AG20443 (cell line): Measurements from ENCODE around the gene CPNE7.
"Not testable (repeated sequence)": the region's sequence is repeated elsewhere in the genome, so short reads cannot be mapped to it uniquely, and the experiment has no call there.

Experiments
- DNase-seq: peaks from one replicate; pipeline ENCODE4 v3.0.0; 2012; ENCODE audit warnings: low spot score, mixed read lengths

The CPNE7 gene

DNA sequence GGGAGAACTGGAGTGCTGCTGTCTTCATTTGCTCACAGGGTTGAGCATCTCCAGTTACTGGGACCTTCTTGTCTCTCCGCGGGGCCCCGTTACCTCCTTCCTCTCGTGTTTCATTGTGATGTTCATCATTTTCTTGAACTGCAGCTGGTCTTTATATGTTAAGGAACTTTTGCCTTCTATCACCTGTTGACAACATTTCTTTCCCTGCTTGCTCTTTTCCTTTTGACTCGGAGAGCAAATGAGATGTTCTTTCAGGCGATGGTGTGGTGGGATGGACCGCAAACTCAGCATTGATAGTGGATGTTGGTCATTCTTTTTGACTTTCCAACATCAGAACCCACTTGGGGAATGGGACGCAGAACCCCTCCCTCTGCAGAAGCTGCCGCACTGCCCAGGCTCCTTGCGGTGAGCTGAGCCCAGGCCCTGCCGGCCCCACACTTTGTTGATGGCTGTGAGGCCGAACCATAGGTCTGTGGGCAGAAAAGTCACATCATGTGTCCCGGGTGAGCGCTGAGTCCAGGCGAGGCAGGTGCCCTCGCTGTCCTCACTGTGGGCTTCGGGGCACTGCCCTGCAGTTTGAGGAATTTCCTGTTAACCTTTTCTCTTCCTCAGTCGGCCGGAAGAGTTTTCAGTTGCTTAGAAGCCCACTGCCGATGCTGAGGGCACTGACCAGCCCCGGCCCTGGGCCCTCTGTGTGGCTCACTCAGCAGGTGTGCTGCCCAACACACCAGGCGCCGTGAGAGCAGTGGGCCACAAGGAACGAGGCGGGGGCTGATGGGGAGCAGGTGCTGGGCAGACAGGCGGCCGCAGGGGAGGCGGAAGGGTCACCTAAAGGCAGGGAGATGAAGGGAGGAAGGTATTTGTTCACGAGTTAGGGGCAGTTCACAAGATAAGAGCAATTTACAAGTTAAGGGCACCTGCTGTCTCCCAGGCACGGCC is 7.6 kb upstream of the CPNE7 start:
- no peak for DNase-seq

DNA sequence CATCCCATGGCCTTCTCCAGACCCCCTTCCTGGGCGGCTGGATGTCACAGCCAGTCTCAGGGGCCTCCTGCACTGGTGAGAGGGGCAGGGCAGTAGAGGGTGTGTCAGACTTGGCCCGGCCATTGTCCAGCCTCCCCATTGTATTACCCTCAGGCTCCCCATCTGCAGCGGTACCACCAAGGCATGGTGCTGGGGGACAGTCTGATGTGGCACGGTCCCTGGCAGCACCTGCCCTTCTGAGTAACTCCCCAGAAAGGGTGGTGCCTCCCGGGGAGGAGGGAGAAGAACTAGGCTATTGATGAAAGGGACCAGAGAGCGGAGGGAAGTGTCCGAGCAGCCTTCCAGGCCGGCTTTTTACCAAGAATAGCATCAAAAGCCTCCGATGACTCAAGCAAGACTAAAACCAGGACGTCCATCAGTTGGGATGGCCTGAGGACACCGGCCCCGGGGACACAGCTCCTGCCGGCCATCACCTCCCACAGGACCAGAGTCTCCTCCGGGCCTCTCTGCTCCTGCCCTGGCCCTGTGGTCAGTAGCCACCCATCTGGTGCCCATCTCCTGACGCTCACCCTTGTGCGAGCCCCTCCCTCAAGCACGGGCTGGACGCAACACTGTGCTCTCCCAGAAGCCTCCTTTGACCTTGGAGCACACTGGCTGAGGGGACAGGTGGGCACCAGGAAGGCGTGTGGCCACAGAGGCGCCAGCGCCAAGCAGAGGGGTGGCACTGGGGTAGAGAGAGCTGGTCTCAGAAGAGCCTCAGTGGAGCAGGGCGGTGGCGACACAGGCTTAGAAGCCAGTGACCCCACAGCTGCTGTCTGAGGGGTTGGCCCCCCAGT is 5.8 kb upstream of the CPNE7 start:
- DNase-seq, result no peak

DNA sequence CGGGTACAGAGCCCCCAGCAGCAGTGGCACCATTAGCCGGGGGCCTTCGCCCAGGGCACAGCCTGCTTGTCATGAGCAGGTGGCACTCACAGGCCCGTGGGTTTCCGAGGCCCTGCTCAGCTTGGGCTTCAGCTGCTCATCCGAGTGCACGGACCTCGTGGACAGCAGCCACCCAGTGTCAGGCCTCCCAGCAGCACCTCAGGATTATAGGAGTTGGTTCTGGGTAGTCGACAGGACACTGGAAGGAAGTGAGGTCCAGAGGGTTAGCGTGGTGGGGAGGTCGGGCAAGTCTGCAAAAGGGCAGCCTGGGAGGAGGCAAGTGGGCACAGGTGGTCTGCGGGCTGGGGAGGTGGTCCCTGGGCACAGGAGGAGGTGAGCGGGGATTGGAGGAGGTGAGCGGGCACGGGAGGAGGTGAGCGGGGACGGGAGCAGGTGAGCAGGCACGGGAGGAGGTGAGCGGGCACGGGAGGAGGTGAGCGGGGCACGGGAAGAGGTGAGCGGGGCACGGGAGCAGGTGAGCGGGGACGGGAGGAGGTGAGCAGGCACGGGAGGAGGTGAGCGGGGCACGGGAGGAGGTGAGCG is 5.1 kb upstream of the CPNE7 start:
- DNase-seq, result no peak

DNA sequence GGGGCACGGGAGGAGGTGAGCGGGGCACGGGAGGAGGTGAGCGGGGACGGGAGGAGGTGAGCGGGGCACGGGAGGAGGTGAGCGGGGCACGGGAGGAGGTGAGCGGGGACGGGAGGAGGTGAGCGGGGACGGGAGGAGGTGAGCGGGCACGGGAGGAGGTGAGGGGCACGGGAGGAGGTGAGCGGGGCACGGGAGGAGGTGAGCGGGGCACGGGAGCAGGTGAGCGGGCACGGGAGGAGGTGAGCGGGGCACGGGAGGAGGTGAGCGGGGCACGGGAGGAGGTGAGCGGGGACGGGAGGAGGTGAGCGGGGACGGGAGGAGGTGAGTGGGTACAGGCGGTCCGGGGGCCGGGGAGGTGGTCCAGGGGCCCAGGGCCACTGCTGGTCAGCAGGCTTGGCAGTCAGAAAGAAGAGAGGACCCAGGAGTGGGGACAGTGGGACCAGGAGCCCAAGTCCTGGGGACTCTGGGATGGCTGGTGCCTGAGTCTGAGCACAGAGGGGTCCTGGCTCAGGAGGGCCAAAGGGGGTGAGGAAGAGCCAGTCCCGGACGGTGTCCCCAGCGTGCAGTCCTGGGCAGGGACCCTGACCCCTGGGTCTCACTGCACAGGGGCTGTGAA is 4.5 kb upstream of the CPNE7 start:
- DNase-seq, result not testable (repeated sequence)

GRCh38 chr16:89571636-89572035 is 3.9 kb upstream of the CPNE7 start:
- DNase-seq, result no peak

GRCh38 chr16:89572073-89572484 is 3.5 kb upstream of the CPNE7 start:
- DNase-seq, result no peak

GRCh38 chr16:89572485-89573205 is 2.9 kb upstream of the CPNE7 start:
- no peak for DNase-seq

DNA sequence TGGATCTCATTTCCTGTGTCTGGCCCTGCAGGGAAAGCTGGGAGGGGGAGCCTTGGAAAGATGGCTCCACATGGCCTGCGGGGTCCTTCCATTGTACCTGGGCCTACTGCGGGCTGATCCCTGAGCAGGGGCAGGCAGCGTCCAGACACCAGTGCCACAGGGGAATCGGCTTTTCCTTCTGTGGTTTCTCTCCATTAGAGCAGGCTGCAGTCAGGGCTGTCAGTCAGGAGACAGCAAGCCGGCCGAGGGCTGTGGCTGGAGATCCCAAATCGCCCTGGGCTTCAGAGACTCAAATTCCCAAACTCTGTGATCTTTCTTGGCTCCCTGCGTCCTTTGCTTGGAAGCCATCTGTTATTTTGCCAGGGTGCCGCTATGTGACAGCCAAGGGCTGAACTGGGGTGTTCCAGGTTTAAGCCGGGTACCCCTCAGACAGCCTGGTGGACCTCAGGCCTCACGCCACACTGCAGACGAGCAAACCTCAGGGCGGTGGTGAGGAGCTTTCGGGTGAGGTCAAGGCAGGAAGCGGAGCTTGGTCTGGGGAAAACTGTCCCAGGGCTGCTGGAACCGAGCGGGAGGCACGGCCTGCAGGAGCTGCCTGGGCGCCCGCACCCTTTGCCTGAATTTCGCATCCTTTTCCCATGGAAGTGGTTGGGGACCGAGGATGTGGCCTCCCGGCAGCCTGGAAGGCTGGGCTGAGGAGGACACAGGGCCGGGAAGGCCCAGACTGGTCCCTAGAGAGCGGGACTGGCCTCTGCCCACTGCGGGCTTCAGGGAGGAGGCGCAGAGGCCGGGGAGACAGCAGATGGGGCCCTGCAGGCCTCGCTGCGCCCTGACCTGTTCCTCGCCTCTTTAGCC is 1.5 kb upstream of the CPNE7 start:
- DNase-seq, result no peak

DNA sequence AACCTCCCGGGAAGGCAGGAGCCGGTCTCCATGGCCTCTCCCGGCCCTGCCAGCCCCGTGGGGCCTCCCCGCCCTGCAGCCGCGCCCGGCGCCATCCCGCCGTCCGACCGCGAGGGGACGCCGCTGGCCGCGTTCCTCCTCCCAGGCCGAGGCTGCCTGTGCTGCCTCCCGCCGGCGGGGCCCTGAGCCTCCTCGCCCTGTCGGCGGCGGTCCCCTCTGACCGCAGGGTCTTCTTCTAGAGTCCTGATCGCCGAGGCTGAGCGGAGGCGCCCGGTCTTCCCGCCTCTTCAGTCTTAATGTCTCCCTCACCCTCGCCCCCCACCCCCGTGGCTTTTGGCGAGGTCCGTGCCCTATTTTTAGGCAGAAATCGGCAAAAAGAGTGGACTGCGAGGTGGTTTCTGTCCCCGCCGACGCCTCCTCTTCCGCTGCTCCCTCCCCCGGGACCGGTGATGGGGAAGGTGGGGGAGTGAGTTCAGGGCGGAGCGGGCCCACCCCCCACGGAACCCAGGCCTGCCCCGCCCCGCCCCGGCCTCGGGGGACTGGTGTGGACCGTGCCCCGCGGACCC is 794 bp upstream of the CPNE7 start:
- peak; percentile 96 for DNase-seq

DNA sequence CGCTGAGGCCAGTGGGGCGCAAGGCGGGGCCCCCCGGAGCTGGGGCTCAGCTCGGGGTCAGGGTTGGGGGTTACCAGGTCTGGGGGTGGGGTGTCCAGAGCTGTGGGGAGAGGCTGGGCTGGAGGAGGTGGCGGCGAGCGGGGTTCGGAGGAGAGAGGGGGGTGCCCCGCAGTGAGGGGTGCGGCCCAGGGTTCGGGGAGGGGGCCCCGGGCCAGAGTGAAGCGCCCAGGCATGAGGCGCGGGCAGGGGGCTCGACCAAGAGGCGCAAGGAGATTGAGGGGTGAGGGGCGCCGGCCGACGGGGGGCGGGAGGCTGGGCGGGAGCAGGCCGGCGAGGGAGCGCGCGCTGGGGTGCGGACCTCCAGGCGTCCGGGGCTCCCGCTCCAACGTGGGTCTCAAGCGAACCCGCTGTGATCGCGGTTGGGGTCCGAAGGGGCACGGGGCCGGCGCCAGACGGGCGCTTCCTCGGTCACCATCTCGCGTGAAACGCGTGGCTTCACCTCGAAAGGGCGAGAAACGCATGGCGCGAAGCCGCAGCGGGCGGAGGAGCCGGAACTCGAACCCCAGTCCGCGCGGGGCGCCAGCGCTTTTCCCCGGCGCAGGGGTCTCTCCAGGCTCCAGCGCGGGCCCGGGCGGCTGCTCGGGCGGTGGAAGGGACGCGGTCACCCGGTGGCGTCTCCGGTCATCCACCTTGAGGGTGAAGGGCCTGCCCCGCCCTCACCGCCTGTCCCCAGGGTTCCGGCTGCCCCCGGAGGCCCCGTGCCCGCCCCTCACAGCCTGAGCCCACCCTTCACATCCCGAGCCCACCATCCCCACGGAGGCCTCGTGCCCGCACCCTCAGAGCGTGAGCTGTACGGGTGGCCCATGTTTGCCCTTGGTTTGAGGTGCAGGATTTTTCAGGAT is 846 bp downstream of the CPNE7 start:
- DNase-seq, result no peak

DNA sequence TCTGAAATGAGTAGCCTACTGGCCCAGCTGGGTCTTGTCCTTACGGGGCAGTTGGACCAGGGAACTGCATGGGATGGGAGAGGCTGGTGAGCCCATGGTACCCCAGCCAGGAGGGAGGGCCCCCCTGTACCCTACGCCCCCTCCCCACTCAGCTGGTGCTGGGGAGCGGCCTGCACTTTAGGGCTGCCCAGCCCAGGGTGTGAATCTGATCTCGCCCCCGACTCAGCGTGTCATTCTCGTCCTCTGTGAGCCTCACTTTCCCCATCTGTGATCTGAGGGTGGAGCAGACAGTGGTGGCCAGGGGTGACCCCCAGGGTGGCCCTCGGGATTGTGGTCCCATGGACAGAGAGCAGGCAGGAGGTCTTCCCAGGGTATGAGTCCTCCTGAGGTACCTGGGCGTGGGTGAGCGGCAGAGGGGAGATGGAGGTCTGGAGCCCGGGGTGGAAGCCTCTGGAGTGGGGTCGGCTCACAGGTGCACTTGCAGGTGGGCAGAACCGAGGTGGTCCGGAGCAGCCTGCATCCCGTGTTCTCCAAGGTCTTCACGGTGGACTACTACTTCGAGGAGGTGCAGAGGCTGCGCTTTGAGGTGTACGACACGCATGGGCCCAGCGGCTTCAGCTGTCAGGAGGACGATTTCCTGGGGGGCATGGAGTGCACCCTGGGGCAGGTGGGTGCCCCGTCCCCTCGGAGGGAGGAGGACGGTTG is 1.6 kb downstream of the CPNE7 start:
- DNase-seq, result no peak

DNA sequence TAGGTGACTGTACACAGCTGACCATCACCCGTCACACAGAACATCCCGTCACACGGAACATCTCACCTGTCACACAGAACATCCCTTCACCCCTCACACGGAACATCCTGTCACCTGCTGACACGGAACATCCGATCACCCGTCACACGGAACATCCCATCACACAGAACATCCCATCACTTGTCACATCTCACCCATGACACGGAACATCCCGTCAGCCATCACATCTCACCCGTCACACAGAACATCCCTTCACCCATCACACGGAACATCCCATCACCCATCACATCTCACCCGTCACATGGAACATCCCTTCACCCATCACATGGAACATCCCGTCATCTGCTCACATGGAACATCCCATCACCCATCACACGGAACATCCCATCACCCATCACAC is 3.8 kb downstream of the CPNE7 start:
- DNase-seq, result no peak

- peak; percentile 96 for DNase-seq
These were observed 5.6 kb downstream of the CPNE7 start for GRCh38 chr16:89581045-89581695.

- peak; percentile 55 for DNase-seq
These were observed 6.5 kb downstream of the CPNE7 start for GRCh38 chr16:89581861-89582563.

- no peak for DNase-seq
These were observed 7.1 kb downstream of the CPNE7 start for GRCh38 chr16:89582614-89583196.

DNA sequence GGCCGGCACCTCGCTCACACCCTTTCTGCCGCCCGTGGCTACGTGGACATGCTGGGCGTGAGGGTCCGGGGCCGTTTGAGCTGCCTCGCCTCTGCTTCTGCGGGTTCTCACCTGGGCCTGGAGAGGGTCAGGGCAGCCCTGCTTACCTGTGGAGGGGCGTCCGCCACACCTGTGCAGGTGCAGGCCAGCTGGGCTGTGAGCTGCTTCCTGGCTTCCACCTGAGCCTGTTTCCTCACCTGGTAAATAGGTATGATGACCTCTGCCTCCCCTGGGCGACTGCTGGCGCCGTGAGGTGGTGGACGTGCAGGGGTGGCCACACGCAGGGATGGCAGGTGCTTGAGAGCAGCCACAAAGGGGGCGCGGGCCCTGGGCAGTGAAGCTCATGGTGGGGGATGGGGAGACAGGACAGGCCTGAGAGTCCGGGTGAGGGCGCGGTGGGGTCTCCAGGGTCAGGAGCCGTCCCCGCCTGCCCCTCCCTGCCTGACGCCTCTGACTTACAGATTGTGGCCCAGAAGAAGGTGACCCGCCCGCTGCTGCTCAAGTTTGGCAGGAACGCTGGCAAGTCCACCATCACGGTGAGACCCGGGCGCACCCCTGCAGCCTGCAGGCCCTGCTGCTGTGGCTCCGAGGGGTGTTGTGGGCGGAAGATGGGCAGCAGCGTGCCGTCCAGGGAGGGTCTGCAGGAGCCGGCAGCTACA is 7.8 kb downstream of the CPNE7 start:
- no peak for DNase-seq
